ENCODE measurements around the gene RPS16. TPM values are rescaled to one million over a fixed set of nuclear protein-coding genes. Genes with fewer than 3 reads are reported as not detected.

The RPS16 gene
- total RNA-seq, 1 donor from 2014 or later, result 1,586 TPM

GRCh38 chr19:39446365-39447084 is 10.8 kb upstream of the RPS16 start:
- peaks cover 24% of the 10 kb centered on the region for H3K36me3 ChIP-seq
- no peak for DNase-seq
- no peaks in the 10 kb centered on the region for H3K9me3 ChIP-seq
- peak overlapping the region; percentile 83 for H3K4me3 ChIP-seq
- ATAC-seq, result no peak
- TF ChIP-seq CTCF (IDR thresholded peaks at IDR 0.05), result no peak
- no peak overlapping the region for H3K27ac ChIP-seq
- intact Hi-C loops (cut with DNase I), result no loop called here
- H3K4me1 ChIP-seq, result peaks cover 53% of the 10 kb centered on the region
- no peaks in the 10 kb centered on the region for H3K27me3 ChIP-seq (ENCODE audit: low read depth)

GRCh38 chr19:39445196-39446111 is 9.7 kb upstream of the RPS16 start, which contains the start of gene SUPT5H:
Gene SUPT5H, plus strand, starts transcription at chr19:39445582. Its CDS starts 309 bp downstream, at chr19:39445891.
- intact Hi-C loops (cut with DNase I), result no loop called here
- H3K9me3 ChIP-seq, result no peaks in the 10 kb centered on the region
- no peak for TF ChIP-seq CTCF (IDR thresholded peaks at IDR 0.05)
- H3K27me3 ChIP-seq (ENCODE audit: low read depth), result no peaks in the 10 kb centered on the region
- H3K27ac ChIP-seq, result peak within 1 kb of the TSS; percentile 89
- ATAC-seq (peak; percentile 98 to 99), DNase-seq (peak; percentile 98)
- H3K36me3 ChIP-seq, result peaks cover 24% of the 10 kb centered on the region
- H3K4me1 ChIP-seq, result peaks cover 51% of the 10 kb centered on the region
- H3K4me3 ChIP-seq, result peak within 1 kb of the TSS; percentile 83

GRCh38 chr19:39444598-39445195 is 8.9 kb upstream of the RPS16 start:
- ATAC-seq (peak in 1 of 2 donors; percentile 3), DNase-seq (no peak)
- Histone ChIP-seq H3K9me3 (no peaks in the 10 kb centered on the region), H3K27me3 (ENCODE audit: low read depth) (no peaks in the 10 kb centered on the region), H3K27ac (peak overlapping the region; percentile 89), H3K36me3 (peaks cover 24% of the 10 kb centered on the region), H3K4me3 (peak overlapping the region; percentile 83), H3K4me1 (peaks cover 44% of the 10 kb centered on the region)
- TF ChIP-seq CTCF (IDR thresholded peaks at IDR 0.05), result no peak
- intact Hi-C loops (cut with DNase I), result no loop called here

- no peaks in the 10 kb centered on the region for H3K9me3 ChIP-seq
- no peak for DNase-seq
- peaks cover 26% of the 10 kb centered on the region for H3K4me1 ChIP-seq
- no peak overlapping the region for H3K4me3 ChIP-seq
- intact Hi-C loops (cut with DNase I), result no loop called here
- H3K27me3 ChIP-seq (ENCODE audit: low read depth), result peaks cover 4% of the 10 kb centered on the region
- no peak for ATAC-seq
- H3K27ac ChIP-seq, result no peak overlapping the region
- peaks cover 16% of the 10 kb centered on the region for H3K36me3 ChIP-seq
- TF ChIP-seq CTCF (IDR thresholded peaks at IDR 0.05), result no peak
Observed at GRCh38 chr19:39438270-39438934, 2.7 kb upstream of the RPS16 start.

- Histone ChIP-seq H3K9me3 (no peaks in the 10 kb centered on the region), H3K4me3 (peak overlapping the region; percentile 98), H3K36me3 (peaks cover 34% of the 10 kb centered on the region), H3K27ac (peak overlapping the region; percentile 93), H3K27me3 (ENCODE audit: low read depth) (peaks cover 4% of the 10 kb centered on the region), H3K4me1 (peaks cover 27% of the 10 kb centered on the region)
- intact Hi-C loops (cut with DNase I), result no loop called here
- no peak for TF ChIP-seq CTCF (IDR thresholded peaks at IDR 0.05)
- ATAC-seq, result no peak
- no peak for DNase-seq
Observed at GRCh38 chr19:39436350-39436716, 584 bp upstream of the RPS16 start.
